Lung microvascular endothelial cell (primary cell): ENCODE results near the gene PIP5KL1. TPM values are rescaled to one million over a fixed set of nuclear protein-coding genes. Genes with fewer than 3 reads are reported as not detected.

Experiments used
- DNase-seq, 2 donors: peaks; one replicate each; pipeline versions ENCODE4 v3.0.0 to v3.0.0-alpha.2; 2010; ENCODE audit warnings: low read depth in 2 of 2
- total RNA-seq: library from RNA; depleted of rRNA; stranded (reverse); fragments of >200 nt; gene quantifications from 2 replicates; pipeline ENCODE4 v1.2.1, GENCODE V29; 2014

PIP5KL1 gene
- total RNA-seq, 1 donor from 2014 or later, result 0.60 TPM

- peak in 1 of 2 donors; percentile 43 for DNase-seq
Observed at GRCh38 chr9:127873886-127874285, 56.7 kb downstream of the PIP5KL1 start.

- no peak for DNase-seq
Observed at GRCh38 chr9:127873223-127873691, 57.3 kb downstream of the PIP5KL1 start.

- DNase-seq, result no peak
Observed at GRCh38 chr9:127872369-127873222, 58.0 kb downstream of the PIP5KL1 start.

- DNase-seq, result no peak
Observed at GRCh38 chr9:127871531-127871930, 59.0 kb downstream of the PIP5KL1 start.

GRCh38 chr9:127870887-127871286 lies 59.7 kb downstream of the PIP5KL1 start:
- DNase-seq, result no peak

Other genes starting within 250 kb of the PIP5KL1 start
- not detected in 2 replicates for gene CFAP157, start 223.8 kb downstream of the PIP5KL1 start, total RNA-seq
- 24.4 and 25.0 TPM in 2 replicates for gene PTRH1, start 215.1 kb downstream of the PIP5KL1 start, total RNA-seq
- not detected in 2 replicates for gene TTC16, start 214.7 kb downstream of the PIP5KL1 start, total RNA-seq
- 4.8 TPM in 2 replicates for gene TOR2A, start 195.5 kb downstream of the PIP5KL1 start, total RNA-seq
- 56.2 and 72.6 TPM in 2 replicates for gene SH2D3C, start 152.1 kb downstream of the PIP5KL1 start, total RNA-seq
- 57.1 and 70.0 TPM in 2 replicates for gene CDK9, start 144.7 kb downstream of the PIP5KL1 start, total RNA-seq
- 39.7 and 51.0 TPM in 2 replicates for gene FPGS, start 127.9 kb downstream of the PIP5KL1 start, total RNA-seq
- gene ENG, start 76.1 kb downstream of the PIP5KL1 start, total RNA-seq, result 34.0 and 51.6 TPM in 2 replicates
- gene AK1, start 53.1 kb downstream of the PIP5KL1 start, total RNA-seq, result 22.0 and 24.8 TPM in 2 replicates
- 23.5 and 30.0 TPM in 2 replicates for gene ST6GALNAC6, start 31.2 kb downstream of the PIP5KL1 start, total RNA-seq
- 25.5 and 26.6 TPM in 2 replicates for gene ST6GALNAC4, start 13.7 kb downstream of the PIP5KL1 start, total RNA-seq
- 8.9 and 12.3 TPM in 2 replicates for gene DPM2, start 7.1 kb upstream of the PIP5KL1 start, total RNA-seq
- 10.2 and 24.2 TPM in 2 replicates for gene EEIG1, start 50.2 kb upstream of the PIP5KL1 start, total RNA-seq
- gene NAIF1, start 136.5 kb upstream of the PIP5KL1 start, total RNA-seq, result 6.5 and 12.5 TPM in 2 replicates
- gene SLC25A25, start 137.5 kb upstream of the PIP5KL1 start, total RNA-seq, result 27.5 and 78.2 TPM in 2 replicates
- gene PTGES2, start 197.0 kb upstream of the PIP5KL1 start, total RNA-seq, result 62.5 and 67.8 TPM in 2 replicates
- gene LCN2, start 218.7 kb upstream of the PIP5KL1 start, total RNA-seq, result not detected in 2 replicates
- 31.8 and 48.2 TPM in 2 replicates for gene BBLN, start 229.5 kb upstream of the PIP5KL1 start, total RNA-seq